GM23338 (cell line): Measurements from ENCODE around the gene EXOC1L.

ENCODE experiments used
- CREB1 ChIP-seq: fragments of 250-450 bp; sonication (Bioruptor Pico); IDR thresholded peaks from 2 replicates; pipeline ENCODE4 v1.5.0; 2020; ENCODE audit warnings: low read depth, mild to moderate bottlenecking, moderate library complexity
- CTCF ChIP-seq, 2 experiments: fragments of 200-600 bp in 1 of 2; sonication (generic) in 1 of 2; conservative IDR thresholded peaks; 2 replicates each; pipeline versions ENCODE4 v1.5.1 to v1.6.1; 2016 to 2017; ENCODE audit warnings: antibody characterized with exemption in 2 of 2, low read depth in 2 of 2, mild to moderate bottlenecking in 2 of 2, moderate library complexity in 1 of 2
- ETS1 ChIP-seq: IDR thresholded peaks from 2 replicates; pipeline ENCODE4 v1.6.1; 2016; ENCODE audit warnings: antibody characterized with exemption
- EZH2 ChIP-seq: fragments of 200-600 bp; sonication (generic); IDR thresholded peaks from one replicate; pipeline ENCODE4 v1.8.0; 2017; ENCODE audit warnings: antibody characterized with exemption, mild to moderate bottlenecking, low read depth; ENCODE audit not compliant: unreplicated experiment
- EZH2phosphoT487 ChIP-seq: fragments of 200-600 bp; sonication (generic); IDR thresholded peaks from one replicate; pipeline ENCODE4 v1.8.1; 2018; ENCODE audit warnings: antibody characterized with exemption; ENCODE audit not compliant: unreplicated experiment
- JUNB ChIP-seq: IDR thresholded peaks from one replicate; pipeline ENCODE4 v1.6.1; 2016; ENCODE audit warnings: antibody characterized with exemption; ENCODE audit not compliant: unreplicated experiment
- NANOG ChIP-seq: IDR thresholded peaks from 2 replicates; pipeline ENCODE4 v1.6.1; 2016; ENCODE audit warnings: antibody characterized with exemption, borderline replicate concordance
- POLR2AphosphoS5 ChIP-seq: IDR thresholded peaks from 2 replicates; pipeline ENCODE4 v1.6.1; 2016; ENCODE audit warnings: antibody characterized with exemption, low read depth
- REST ChIP-seq: IDR thresholded peaks from one replicate; pipeline ENCODE4 v1.6.1; 2018; ENCODE audit warnings: antibody characterized with exemption; ENCODE audit not compliant: unreplicated experiment
- STAT1 ChIP-seq: IDR thresholded peaks from one replicate; pipeline ENCODE4 v1.6.1; 2016; ENCODE audit warnings: antibody characterized with exemption; ENCODE audit not compliant: unreplicated experiment
- ZNF114 ChIP-seq: fragments of 250-450 bp; sonication (Bioruptor Pico); IDR thresholded peaks from 2 replicates; pipeline ENCODE4 v1.5.0; 2020; ENCODE audit warnings: mild to moderate bottlenecking, moderate library complexity
- ZNF331 ChIP-seq: fragments of 250-450 bp; sonication (Bioruptor Pico); IDR thresholded peaks from 2 replicates; pipeline ENCODE4 v1.5.0; 2020; ENCODE audit warnings: low read depth, mild to moderate bottlenecking, moderate library complexity
- ZNF462 ChIP-seq: fragments of 250-450 bp; sonication (Bioruptor Pico); IDR thresholded peaks from 2 replicates; pipeline ENCODE4 v1.5.0; 2020; ENCODE audit warnings: mild to moderate bottlenecking, moderate library complexity

GRCh38 chr4:55838356-55838755 lies 18.8 kb downstream of the EXOC1L start:
- TF ChIP-seq CTCF (conservative IDR thresholded peaks at IDR 0.05; ENCODE audit: low read depth in 2 of 2) (no peak), EZH2 (no peak), CREB1 (CRISPR knock-in tag) (no peak), POLR2AphosphoS5 (no peak), ZNF114 (CRISPR knock-in tag) (no peak), JUNB (no peak), REST (no peak), EZH2phosphoT487 (no peak), ZNF331 (no peak), ETS1 (no peak), NANOG (no peak), ZNF462 (no peak), STAT1 (no peak)
